NB4 (cell line): Measurements from ENCODE around the gene EXTL1.

Experiments
- DNase-seq: peaks from one replicate; pipeline ENCODE4 v3.0.0; 2010; ENCODE audit warnings: low read depth
- H3K4me3 ChIP-seq: one replicate; pipeline ENCODE4 v1.5.1; 2011; ENCODE audit warnings: mild to moderate bottlenecking, low read depth, low read length, moderate library complexity
- MYC ChIP-seq: IDR thresholded peaks from 2 replicates; pipeline ENCODE4 v1.6.1; 2011; ENCODE audit warnings: low read depth, low read length
- POLR2A ChIP-seq: IDR thresholded peaks from 2 replicates; pipeline ENCODE4 v1.6.1; 2011; ENCODE audit warnings: mild to moderate bottlenecking; ENCODE audit not compliant: insufficient read length; ENCODE audit errors: extremely low read depth
- TF ChIP-seq, protein P1 (sequence below): IDR thresholded peaks from one replicate; pipeline ENCODE4 v1.5.1; 2012; ENCODE audit warnings: low read depth, low read length
- TF ChIP-seq, protein P2 (sequence below): IDR thresholded peaks from 2 replicates; pipeline ENCODE4 v1.6.1; 2011; ENCODE audit warnings: low read depth, low read length

EXTL1 gene

DNA sequence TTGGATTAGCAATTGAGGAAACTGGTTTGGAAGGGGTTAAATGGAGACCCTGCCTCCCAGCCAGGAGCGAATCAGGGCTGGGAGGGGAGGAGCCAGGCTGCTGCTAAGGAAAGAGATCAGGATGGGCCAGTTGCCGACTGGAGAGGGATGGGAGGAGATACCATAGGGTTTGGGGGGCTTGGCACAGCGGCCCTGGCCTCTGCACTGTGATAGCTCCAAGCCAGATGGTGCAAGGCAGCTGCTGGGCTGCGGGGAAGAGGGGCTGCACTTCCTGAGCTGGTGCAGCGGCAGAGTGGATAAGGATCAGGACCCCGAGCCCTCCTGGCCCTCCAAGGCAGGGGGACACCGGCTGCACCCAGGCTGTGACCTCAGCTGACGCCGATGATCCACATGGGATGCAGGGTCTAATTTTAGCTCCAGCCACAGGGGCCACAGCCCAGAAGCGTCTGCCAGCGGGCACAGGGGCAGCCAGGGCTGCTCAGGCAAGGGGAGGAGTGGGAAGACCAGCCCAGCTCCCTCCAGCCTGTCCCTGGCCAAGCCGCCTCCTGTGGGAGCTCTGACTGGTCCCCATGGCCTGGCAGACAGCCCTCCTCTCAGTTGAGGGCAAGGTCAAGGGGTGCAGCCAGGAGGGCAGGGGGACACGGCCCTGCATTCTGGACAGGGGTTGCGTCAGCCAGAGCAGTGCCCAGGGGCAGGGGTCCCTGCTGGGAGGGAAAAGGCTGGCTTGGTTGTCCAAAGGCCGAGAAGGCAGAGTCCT, at the start of gene EXTL1:
EXTL1 (plus strand) TSS at position 129 of the 757 bp plus-strand sequence. CDS start 872 bp downstream, outside the sequence.
- no peak for TF ChIP-seq MYC
- TF ChIP-seq, protein P1, sequence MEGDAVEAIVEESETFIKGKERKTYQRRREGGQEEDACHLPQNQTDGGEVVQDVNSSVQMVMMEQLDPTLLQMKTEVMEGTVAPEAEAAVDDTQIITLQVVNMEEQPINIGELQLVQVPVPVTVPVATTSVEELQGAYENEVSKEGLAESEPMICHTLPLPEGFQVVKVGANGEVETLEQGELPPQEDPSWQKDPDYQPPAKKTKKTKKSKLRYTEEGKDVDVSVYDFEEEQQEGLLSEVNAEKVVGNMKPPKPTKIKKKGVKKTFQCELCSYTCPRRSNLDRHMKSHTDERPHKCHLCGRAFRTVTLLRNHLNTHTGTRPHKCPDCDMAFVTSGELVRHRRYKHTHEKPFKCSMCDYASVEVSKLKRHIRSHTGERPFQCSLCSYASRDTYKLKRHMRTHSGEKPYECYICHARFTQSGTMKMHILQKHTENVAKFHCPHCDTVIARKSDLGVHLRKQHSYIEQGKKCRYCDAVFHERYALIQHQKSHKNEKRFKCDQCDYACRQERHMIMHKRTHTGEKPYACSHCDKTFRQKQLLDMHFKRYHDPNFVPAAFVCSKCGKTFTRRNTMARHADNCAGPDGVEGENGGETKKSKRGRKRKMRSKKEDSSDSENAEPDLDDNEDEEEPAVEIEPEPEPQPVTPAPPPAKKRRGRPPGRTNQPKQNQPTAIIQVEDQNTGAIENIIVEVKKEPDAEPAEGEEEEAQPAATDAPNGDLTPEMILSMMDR, result no peak
- no peak for TF ChIP-seq POLR2A
- peak; percentile 44 for DNase-seq
- H3K4me3 ChIP-seq, result no peak within 1 kb of the TSS

GRCh38 chr1:25971811-25972180, 49.8 kb upstream of the EXTL1 start:
- TF ChIP-seq POLR2A (no peak), MYC (no peak)
- TF ChIP-seq, protein P1, result no peak
- TF ChIP-seq, protein P2, sequence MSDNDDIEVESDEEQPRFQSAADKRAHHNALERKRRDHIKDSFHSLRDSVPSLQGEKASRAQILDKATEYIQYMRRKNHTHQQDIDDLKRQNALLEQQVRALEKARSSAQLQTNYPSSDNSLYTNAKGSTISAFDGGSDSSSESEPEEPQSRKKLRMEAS, result no peak
- no peak overlapping the region for H3K4me3 ChIP-seq

GRCh38 chr1:25973610-25974321, 47.8 kb upstream of the EXTL1 start:
- no peak for DNase-seq
- TF ChIP-seq, protein P2, result no peak
- no peak for TF ChIP-seq POLR2A
- TF ChIP-seq, protein P1, result no peak
- no peak for TF ChIP-seq MYC
- H3K4me3 ChIP-seq, result no peak overlapping the region

More at GRCh38 chr1:25971811-25972180, 49.8 kb upstream of the EXTL1 start:
- no peak for DNase-seq

DNA sequence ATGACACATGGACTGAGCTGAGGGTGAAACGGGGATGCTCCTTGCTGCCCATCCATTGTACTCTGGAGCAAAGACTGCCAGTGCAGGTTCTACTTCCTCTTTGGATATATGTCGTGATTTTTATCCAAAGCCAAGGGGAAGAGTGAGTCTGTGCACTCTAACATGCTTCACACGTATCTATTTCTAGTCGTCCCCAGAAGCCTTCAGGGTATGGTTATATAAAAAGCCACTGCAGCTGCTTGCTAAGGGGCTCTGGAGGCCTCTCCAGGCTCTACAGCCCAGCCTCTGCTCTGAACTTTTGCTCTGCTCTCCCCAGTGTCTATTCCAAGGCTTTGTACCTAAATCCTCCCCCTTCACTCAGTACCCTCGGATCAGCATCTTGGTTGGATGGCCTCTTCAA, 43.8 kb upstream of the EXTL1 start:
- TF ChIP-seq POLR2A (no peak), MYC (no peak)
- TF ChIP-seq, protein P1, result no peak
- TF ChIP-seq, protein P2, result no peak
- no peak overlapping the region for H3K4me3 ChIP-seq
- DNase-seq, result no peak

- DNase-seq, result no peak
- TF ChIP-seq POLR2A, result no peak
- no peak for TF ChIP-seq MYC
- TF ChIP-seq, protein P2, result no peak
- TF ChIP-seq, protein P1, result no peak
- no peak overlapping the region for H3K4me3 ChIP-seq
These were observed 43.2 kb upstream of the EXTL1 start for GRCh38 chr1:25978403-25978802.
